Measurements from ENCODE around the gene CDK15.

Gene CDK15

GRCh38 chr2:201930043-201930442 is 123.7 kb downstream of the CDK15 start:
- H3K4me3 ChIP-seq (replicated peaks; ENCODE audit: low read depth, low read length): no peak overlapping the region
- no peak for TF ChIP-seq CTCF (IDR thresholded peaks at IDR 0.05; ENCODE audit: low read length, missing control alignments)
- DNase-seq (ENCODE audit: low read depth): no peak

GRCh38 chr2:201930831-201931230 is 124.5 kb downstream of the CDK15 start:
- no peak overlapping the region for H3K4me3 ChIP-seq (replicated peaks; ENCODE audit: low read depth, low read length)
- DNase-seq (ENCODE audit: low read depth): no peak

GRCh38 chr2:201931475-201931874 is 125.1 kb downstream of the CDK15 start:
- H3K4me3 ChIP-seq (replicated peaks; ENCODE audit: low read depth, low read length): no peak overlapping the region
- no peak for DNase-seq (ENCODE audit: low read depth)
- no peak for TF ChIP-seq CTCF (IDR thresholded peaks at IDR 0.05; ENCODE audit: low read length, missing control alignments)

More at GRCh38 chr2:201930831-201931230, 124.5 kb downstream of the CDK15 start:
- TF ChIP-seq CTCF (IDR thresholded peaks at IDR 0.05; ENCODE audit: low read length, missing control alignments): no peak

GRCh38 chr2:201931951-201932350 is 125.6 kb downstream of the CDK15 start:
- H3K4me3 ChIP-seq (replicated peaks; ENCODE audit: low read depth, low read length): no peak overlapping the region
- TF ChIP-seq CTCF (IDR thresholded peaks at IDR 0.05; ENCODE audit: low read length, missing control alignments): no peak
- no peak for DNase-seq (ENCODE audit: low read depth)

GRCh38 chr2:201932511-201932910 is 126.2 kb downstream of the CDK15 start:
- DNase-seq (ENCODE audit: low read depth): no peak
- no peak overlapping the region for H3K4me3 ChIP-seq (replicated peaks; ENCODE audit: low read depth, low read length)
- no peak for TF ChIP-seq CTCF (IDR thresholded peaks at IDR 0.05; ENCODE audit: low read length, missing control alignments)

GRCh38 chr2:201933792-201934237 is 127.5 kb downstream of the CDK15 start:
- H3K4me3 ChIP-seq (replicated peaks; ENCODE audit: low read depth, low read length): no peak overlapping the region
- DNase-seq (ENCODE audit: low read depth): no peak
- TF ChIP-seq CTCF (IDR thresholded peaks at IDR 0.05; ENCODE audit: low read length, missing control alignments): no peak

GRCh38 chr2:201936817-201937216 is 130.5 kb downstream of the CDK15 start:
- H3K4me3 ChIP-seq (replicated peaks; ENCODE audit: low read depth, low read length): no peak overlapping the region
- no peak for TF ChIP-seq CTCF (IDR thresholded peaks at IDR 0.05; ENCODE audit: low read length, missing control alignments)
- DNase-seq (ENCODE audit: low read depth): no peak
